HG02588 (cell line): ENCODE measurements around the gene ZNF827.

Experiments used
- ATAC-seq: cut with Tn5 transposase; IDR thresholded peaks from one replicate; pipeline ENCODE4 v1.9.1; 2021; ENCODE audit warnings: mild to moderate bottlenecking, moderate library complexity; ENCODE audit not compliant: unreplicated experiment

ZNF827 gene

GRCh38 chr4:145935253-145936141 is 3.1 kb downstream of the ZNF827 start:
- ATAC-seq, result peak; percentile 26

GRCh38 chr4:145934434-145935047 is 4.1 kb downstream of the ZNF827 start:
- no peak for ATAC-seq

- ATAC-seq, result no peak
Measured at GRCh38 chr4:145933134-145933533, 5.5 kb downstream of the ZNF827 start.

GRCh38 chr4:145931403-145931802 is 7.2 kb downstream of the ZNF827 start:
- no peak for ATAC-seq

- no peak for ATAC-seq
Measured at GRCh38 chr4:145930592-145930991, 8.0 kb downstream of the ZNF827 start.

GRCh38 chr4:145929415-145930178 is 9.0 kb downstream of the ZNF827 start:
- ATAC-seq, result no peak

- no peak for ATAC-seq
Measured at GRCh38 chr4:145928748-145929147, 9.9 kb downstream of the ZNF827 start.

GRCh38 chr4:145927030-145927429 is 11.6 kb downstream of the ZNF827 start:
- no peak for ATAC-seq

- ATAC-seq, result no peak
Measured at GRCh38 chr4:145921231-145921630, 17.4 kb downstream of the ZNF827 start.

GRCh38 chr4:145920205-145920604 is 18.4 kb downstream of the ZNF827 start:
- ATAC-seq, result no peak

GRCh38 chr4:145912376-145912775 is 26.2 kb downstream of the ZNF827 start:
- no peak for ATAC-seq

GRCh38 chr4:145909773-145910172 is 28.9 kb downstream of the ZNF827 start:
- no peak for ATAC-seq

GRCh38 chr4:145909281-145909715 is 29.3 kb downstream of the ZNF827 start:
- ATAC-seq, result peak; percentile 52

- no peak for ATAC-seq
Measured at GRCh38 chr4:145907812-145908211, 30.8 kb downstream of the ZNF827 start.

- ATAC-seq, result no peak
Measured at GRCh38 chr4:145907390-145907789, 31.2 kb downstream of the ZNF827 start.

GRCh38 chr4:145904413-145905177 is 34.0 kb downstream of the ZNF827 start:
- no peak for ATAC-seq

- ATAC-seq, result no peak
Measured at GRCh38 chr4:145902522-145902921, 36.1 kb downstream of the ZNF827 start.

GRCh38 chr4:145899886-145900460 is 38.6 kb downstream of the ZNF827 start:
- no peak for ATAC-seq

GRCh38 chr4:145898926-145899531 is 39.6 kb downstream of the ZNF827 start:
- ATAC-seq, result no peak

- no peak for ATAC-seq
Measured at GRCh38 chr4:145898466-145898865, 40.2 kb downstream of the ZNF827 start.
